GM19023 (cell line): Measurements from ENCODE around the gene DAZAP1.

ENCODE experiments used
- ATAC-seq: cut with Tn5 transposase; IDR thresholded peaks from one replicate; pipeline ENCODE4 v1.9.1; 2021; ENCODE audit warnings: mild to moderate bottlenecking, moderate library complexity; ENCODE audit not compliant: unreplicated experiment

The DAZAP1 gene

DNA sequence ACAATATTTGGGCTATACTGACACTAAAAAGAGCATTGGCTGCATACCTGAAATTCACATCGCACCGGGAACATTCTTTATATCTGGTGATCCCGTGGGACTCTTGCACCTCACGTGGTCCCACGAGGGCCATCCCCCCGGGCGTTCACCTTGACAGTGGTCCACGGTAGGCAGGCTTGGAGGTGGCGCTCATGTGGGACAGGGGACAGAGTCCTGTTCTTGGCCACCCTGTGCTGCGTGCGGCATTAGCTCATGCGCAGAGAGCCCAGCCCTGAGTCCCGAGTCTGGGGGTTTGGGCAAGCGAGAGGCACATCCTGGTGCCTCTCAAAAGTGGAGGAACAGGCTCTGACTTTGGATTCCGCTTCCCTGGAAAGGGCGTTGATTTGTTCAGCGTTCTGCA is 13.5 kb upstream of the DAZAP1 start:
- no peak for ATAC-seq

DNA sequence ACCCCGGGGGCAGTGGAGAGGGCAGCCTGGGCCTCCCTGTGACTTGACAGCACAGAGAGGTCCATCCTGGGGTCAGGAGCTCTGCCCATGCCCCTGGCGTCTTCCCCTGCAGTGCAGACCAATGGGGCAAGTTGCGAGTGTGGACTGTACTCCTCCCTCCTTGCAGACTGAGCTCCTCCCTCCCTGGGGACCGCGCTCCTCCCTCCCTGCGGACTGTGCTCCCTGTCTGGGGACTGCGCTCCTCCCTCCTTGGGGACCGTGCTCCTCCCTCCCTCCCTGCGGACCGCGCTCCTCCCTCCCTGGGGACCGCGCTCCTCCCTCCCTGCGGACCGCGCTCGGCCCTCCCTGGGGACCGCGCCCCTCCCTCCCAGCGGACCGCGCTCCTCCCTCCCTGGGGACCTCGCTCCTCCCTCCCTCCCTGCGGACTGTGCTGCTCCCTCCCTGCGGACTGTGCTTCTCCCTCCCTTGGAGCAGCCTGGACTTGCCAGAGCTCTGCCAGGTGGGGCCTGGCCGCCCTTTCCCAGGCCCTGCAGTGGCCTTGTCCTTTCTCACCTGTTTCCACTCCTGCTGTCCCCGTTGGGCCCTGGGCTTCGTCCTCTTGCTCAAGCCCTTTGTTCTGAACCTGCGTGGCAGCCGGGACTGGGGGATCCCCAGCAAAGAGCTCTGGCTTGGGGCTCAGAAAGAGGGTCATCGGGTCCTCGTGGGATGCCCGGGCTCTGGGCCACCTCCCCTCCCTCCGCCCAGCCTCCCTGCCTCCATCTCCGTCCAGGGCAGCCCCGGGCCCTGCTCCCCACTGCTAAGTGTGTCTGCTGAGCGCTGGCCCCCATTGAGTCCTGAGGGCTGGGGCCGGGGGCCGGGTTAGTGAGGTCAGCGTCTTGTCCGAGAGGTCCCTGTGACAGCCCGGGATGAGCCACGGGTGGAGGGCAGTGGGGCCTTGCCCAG is 12.9 kb upstream of the DAZAP1 start:
- no peak for ATAC-seq

GRCh38 chr19:1395194-1396018 is 12.0 kb upstream of the DAZAP1 start:
- ATAC-seq, result no peak

- ATAC-seq, result no peak
These were observed 11.2 kb upstream of the DAZAP1 start for GRCh38 chr19:1396019-1396767.

- ATAC-seq, result no peak
These were observed 10.4 kb upstream of the DAZAP1 start for GRCh38 chr19:1396768-1397679.

- no peak for ATAC-seq
These were observed 9.5 kb upstream of the DAZAP1 start for GRCh38 chr19:1397838-1398237.

GRCh38 chr19:1399079-1399478 is 8.3 kb upstream of the DAZAP1 start:
- no peak for ATAC-seq

DNA sequence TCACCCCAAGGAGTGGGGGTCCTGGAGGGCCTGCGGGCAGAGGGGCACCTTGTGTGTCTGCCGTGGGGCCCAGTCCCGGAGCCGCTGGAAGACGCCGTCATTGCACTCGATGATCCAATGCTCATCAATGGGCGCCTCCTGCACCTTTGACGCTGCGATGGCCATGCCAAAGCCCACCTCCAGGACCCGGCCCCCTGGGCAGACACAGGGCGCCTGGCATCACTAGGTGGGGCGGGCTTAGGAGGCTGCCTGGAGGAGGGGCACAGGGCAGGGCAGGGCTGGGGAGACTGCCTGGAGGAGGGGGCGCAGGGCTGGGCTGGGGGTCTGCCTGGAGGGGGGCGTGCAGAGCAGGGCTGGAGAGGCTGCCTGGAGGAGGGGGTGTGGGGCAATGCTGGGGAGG is 7.6 kb upstream of the DAZAP1 start:
- ATAC-seq, result no peak

DNA sequence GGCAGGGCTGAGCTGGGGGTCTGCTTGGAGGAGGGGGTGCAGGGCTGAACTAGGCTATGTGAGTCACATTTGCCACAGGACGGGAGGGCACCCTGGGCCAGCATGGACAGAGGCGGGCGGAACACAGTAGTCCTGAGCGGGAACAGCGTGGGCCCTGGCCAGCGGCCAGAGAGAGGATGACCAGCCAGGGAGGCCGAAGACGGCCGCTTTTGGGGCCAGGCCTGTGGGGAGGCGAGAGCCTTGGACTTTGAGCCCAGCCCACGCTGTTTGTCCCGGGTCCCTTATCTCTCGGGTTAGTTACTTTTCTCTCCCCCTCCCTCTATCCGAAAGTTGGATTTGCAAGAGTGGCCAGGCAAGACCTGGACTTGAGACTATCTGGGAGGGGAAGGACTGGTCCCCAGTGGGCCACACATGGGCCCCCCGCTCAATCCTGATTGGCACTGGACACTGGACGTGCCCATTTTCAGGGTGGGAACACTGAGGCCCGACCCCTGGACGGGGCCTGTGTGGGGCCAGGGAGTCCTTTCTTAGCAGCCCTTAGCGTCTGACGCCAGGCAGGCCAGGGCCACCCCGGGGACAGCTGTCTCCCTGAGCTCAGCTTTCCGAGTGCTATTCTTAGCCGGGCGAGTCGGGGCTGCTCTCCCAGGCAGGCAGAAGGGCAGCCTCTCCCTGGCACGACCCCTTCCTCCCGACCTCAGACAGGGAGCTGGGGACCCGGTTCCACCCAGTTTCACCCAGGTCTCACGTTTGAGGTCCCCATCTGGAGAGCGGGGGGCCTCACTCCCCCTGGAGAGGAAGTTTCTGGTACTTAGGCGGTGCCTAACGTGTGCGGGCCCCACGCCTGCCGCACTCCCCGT is 6.9 kb upstream of the DAZAP1 start:
- no peak for ATAC-seq

- ATAC-seq, result no peak
These were observed 6.1 kb upstream of the DAZAP1 start, which contains the start of gene GAMT for GRCh38 chr19:1401138-1401888. Gene GAMT (minus strand): TSS chr19:1401542. CDS start chr19:1401476, 66 bp downstream.

GRCh38 chr19:1401889-1402217 is 5.5 kb upstream of the DAZAP1 start:
- ATAC-seq, result no peak

DNA sequence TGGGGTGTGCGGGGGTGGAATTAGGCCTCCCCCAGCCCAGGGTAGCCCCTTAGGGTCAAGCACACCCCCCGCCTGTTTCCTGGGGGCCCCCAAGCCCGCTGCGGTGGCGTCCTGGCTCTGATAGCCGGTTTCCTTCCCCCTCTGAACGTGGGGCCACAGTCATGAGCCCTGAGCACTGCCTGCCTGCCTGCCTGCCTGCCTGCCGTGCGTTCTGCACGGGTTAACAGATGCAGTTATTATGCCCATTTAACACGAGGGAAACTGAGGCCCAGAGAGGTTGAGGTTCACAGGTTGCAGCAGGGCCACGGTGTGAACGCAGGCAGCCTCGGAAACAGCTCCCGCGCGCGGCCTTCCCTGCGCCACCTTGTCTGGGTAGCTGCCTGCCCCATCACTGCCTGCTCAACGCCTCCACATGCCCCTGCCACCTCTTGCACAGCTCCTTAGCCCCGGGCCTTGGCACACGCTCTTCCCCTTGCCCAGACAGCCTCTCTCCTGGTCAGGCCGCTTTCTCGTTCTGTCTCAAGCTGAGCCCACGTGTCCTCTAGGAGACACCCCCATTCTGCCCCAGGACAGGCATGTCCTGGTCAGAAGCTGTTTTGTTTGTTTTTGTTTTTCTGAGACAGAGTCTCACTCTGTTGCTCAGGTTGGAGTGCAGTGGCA is 4.8 kb upstream of the DAZAP1 start:
- no peak for ATAC-seq

DNA sequence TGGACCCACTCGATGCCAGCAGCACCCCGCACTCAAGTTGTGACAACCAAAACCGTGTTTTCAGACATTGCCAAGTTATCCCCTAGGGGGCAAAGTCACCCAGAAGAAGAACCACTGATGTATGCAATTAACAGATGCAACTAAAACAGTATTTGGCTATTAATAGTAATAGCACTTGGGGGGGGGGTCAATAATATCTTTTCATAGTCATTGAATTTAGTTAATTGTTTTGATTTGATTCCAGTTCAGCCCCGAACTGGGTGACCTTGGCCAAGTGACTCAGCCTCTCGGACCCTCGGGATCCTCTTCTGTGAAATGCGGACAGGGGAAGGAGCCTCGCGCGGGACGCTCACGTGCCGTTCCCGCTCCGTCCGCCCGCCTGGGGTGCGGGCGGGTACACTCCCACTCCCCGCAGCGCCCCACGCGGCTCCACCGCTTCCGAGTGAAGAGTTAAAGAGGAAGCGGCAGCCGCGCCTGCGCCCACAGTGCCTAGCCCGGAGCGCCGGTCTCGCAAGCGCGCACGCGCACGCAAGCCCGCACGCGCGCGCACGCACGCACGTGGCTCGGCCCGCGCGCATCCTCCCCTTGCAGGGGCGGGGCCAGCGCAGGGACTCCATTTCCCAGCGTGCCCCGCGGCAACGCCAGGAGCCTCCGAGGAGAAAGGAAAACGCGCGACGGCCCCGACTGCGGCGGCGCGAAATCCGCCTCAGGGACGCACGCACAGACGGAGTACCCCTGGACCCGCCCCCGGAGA is 435 bp upstream of the DAZAP1 start:
- peak; percentile 81 for ATAC-seq

GRCh38 chr19:1408300-1409203 is 1.2 kb downstream of the DAZAP1 start:
- ATAC-seq, result peak; percentile 6

DNA sequence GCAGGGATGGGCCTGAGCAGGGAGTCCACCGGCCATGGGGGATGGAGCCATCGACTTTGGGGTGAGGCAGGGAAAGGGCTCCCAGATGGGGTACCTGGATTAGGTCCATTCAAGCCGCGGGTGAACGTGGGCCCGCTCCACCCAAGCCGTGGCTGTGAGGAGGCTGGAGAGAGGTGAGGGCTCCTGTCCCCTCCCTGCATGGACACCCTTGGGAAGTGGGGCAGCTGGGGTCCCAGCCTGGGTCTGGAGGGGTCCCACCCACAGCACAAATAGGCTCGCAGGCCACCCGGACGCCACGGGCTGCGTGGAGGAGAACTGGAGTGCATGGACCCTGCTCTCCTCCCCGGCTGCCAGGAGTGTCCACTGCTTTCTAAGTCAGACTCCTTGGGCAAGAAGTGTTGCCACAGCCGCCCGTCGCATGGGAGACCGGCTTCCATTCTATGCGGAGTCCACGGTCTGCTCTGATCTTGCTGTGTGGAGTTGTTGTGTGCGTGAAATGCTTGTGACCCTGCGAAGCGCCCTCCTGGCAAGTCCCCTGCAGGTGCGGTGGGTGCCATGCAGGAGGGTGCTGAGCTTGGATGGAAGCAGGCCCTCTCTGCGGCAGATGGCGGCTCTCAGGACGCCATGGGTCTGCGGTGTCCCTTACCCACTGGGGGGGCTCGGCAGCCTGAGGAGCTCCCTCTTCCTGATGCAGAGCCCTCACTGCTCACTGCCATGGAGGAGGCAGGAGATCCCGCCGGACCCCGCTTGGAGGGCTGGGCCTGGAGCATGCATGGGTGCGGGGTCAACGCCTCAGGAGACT is 2.0 kb downstream of the DAZAP1 start:
- ATAC-seq, result no peak
